HG02588 (cell line): Measurements from ENCODE around the gene PIP4P1.
A peak's percentile ranks its signal among the peaks of the same experiment; 100 is the strongest.

Source experiments
- ATAC-seq: cut with Tn5 transposase; IDR thresholded peaks from one replicate; pipeline ENCODE4 v1.9.1; 2021; ENCODE audit warnings: mild to moderate bottlenecking, moderate library complexity; ENCODE audit not compliant: unreplicated experiment

The PIP4P1 gene

GRCh38 chr14:20412411-20412810 lies 48.8 kb downstream of the PIP4P1 start:
- peak; percentile 51 for ATAC-seq

- ATAC-seq, result no peak
Measured at GRCh38 chr14:20409226-20409625, 52.0 kb downstream of the PIP4P1 start.
